Measurements from ENCODE around the gene AEBP2. TPM values are rescaled to one million over a fixed set of nuclear protein-coding genes. Genes with fewer than 3 reads are reported as not detected.
A peak's percentile ranks its signal among the peaks of the same experiment; 100 is the strongest.
"Not testable (repeated sequence)": the region's sequence is repeated elsewhere in the genome, so short reads cannot be mapped to it uniquely, and the experiment has no call there.

Gene AEBP2
- total RNA-seq, 1 donor from 2014 or later = 35.2 TPM

- no peak for TF ChIP-seq CTCF (conservative IDR thresholded peaks at IDR 0.05)
- no peak for DNase-seq (ENCODE audit: low read depth, low spot score)
- Mint-ChIP-seq H3K36me3 (ENCODE audit: low read depth) (no peaks in the 10 kb centered on the region), H3K4me1 (peaks cover 10% of the 10 kb centered on the region), H3K27me3 (ENCODE audit: low read depth) (no peaks in the 10 kb centered on the region), H3K9me3 (no peaks in the 10 kb centered on the region), H3K4me3 (no peak overlapping the region), H3K27ac (ENCODE audit: unreplicated experiment) (no peak overlapping the region)
Observed at GRCh38 chr12:19409376-19409775, 29.9 kb upstream of the AEBP2 start.

- DNase-seq (ENCODE audit: low read depth, low spot score) = no peak
- no peak for TF ChIP-seq CTCF (conservative IDR thresholded peaks at IDR 0.05)
- Mint-ChIP-seq H3K4me1 (peaks cover 10% of the 10 kb centered on the region), H3K4me3 (no peak overlapping the region), H3K27me3 (ENCODE audit: low read depth) (no peaks in the 10 kb centered on the region), H3K9me3 (no peaks in the 10 kb centered on the region), H3K27ac (ENCODE audit: unreplicated experiment) (no peak overlapping the region), H3K36me3 (ENCODE audit: low read depth) (no peaks in the 10 kb centered on the region)
Observed at GRCh38 chr12:19410211-19410610, 29.1 kb upstream of the AEBP2 start.

- Mint-ChIP-seq H3K9me3 (no peaks in the 10 kb centered on the region), H3K27me3 (ENCODE audit: low read depth) (no peaks in the 10 kb centered on the region), H3K4me3 (no peak overlapping the region), H3K36me3 (ENCODE audit: low read depth) (no peaks in the 10 kb centered on the region), H3K4me1 (peaks cover 10% of the 10 kb centered on the region), H3K27ac (ENCODE audit: unreplicated experiment) (no peak overlapping the region)
- TF ChIP-seq CTCF (conservative IDR thresholded peaks at IDR 0.05) = no peak
- no peak for DNase-seq (ENCODE audit: low read depth, low spot score)
Observed at GRCh38 chr12:19410629-19411185, 28.6 kb upstream of the AEBP2 start.

GRCh38 chr12:19411234-19412204 lies 27.8 kb upstream of the AEBP2 start:
- DNase-seq (ENCODE audit: low read depth, low spot score) = no peak
- Mint-ChIP-seq H3K9me3 (no peaks in the 10 kb centered on the region), H3K27me3 (ENCODE audit: low read depth) (no peaks in the 10 kb centered on the region), H3K36me3 (ENCODE audit: low read depth) (no peaks in the 10 kb centered on the region), H3K4me3 (no peak overlapping the region), H3K27ac (ENCODE audit: unreplicated experiment) (peak overlapping the region; percentile 28), H3K4me1 (peaks cover 10% of the 10 kb centered on the region)
- TF ChIP-seq CTCF (conservative IDR thresholded peaks at IDR 0.05) = no peak

GRCh38 chr12:19412844-19413243 lies 26.4 kb upstream of the AEBP2 start:
- Mint-ChIP-seq H3K9me3 (no peaks in the 10 kb centered on the region), H3K27ac (ENCODE audit: unreplicated experiment) (no peak overlapping the region), H3K4me1 (peaks cover 10% of the 10 kb centered on the region), H3K27me3 (ENCODE audit: low read depth) (no peaks in the 10 kb centered on the region), H3K4me3 (no peak overlapping the region), H3K36me3 (ENCODE audit: low read depth) (no peaks in the 10 kb centered on the region)
- no peak for DNase-seq (ENCODE audit: low read depth, low spot score)
- TF ChIP-seq CTCF (conservative IDR thresholded peaks at IDR 0.05) = no peak

GRCh38 chr12:19413582-19413981 lies 25.7 kb upstream of the AEBP2 start:
- not testable (repeated sequence) for H3K9me3 Mint-ChIP-seq; H3K27ac Mint-ChIP-seq (ENCODE audit: unreplicated experiment); H3K36me3 Mint-ChIP-seq (ENCODE audit: low read depth); DNase-seq (ENCODE audit: low read depth, low spot score); H3K4me3 Mint-ChIP-seq; H3K27me3 Mint-ChIP-seq (ENCODE audit: low read depth)
- peaks cover 10% of the 10 kb centered on the region for H3K4me1 Mint-ChIP-seq
